ENCODE data around the gene NQO2. TPM values are rescaled to one million over a fixed set of nuclear protein-coding genes. Genes with fewer than 3 reads are reported as not detected.
A peak's percentile ranks its signal among the peaks of the same experiment; 100 is the strongest.

Gene NQO2
- total RNA-seq, 1 donor from 2014 or later, result 28.1 TPM

- no peaks in the 10 kb centered on the region for H3K36me3 Mint-ChIP-seq (ENCODE audit: unreplicated experiment)
- peak overlapping the region; percentile 20 for H3K27ac Mint-ChIP-seq (ENCODE audit: unreplicated experiment)
- DNase-seq, result no peak
- H3K4me1 Mint-ChIP-seq (ENCODE audit: low read depth, unreplicated experiment), result peaks cover 18% of the 10 kb centered on the region
- TF ChIP-seq CTCF (IDR thresholded peaks at IDR 0.05; ENCODE audit: partially characterized antibody, unreplicated experiment), result no peak
- H3K4me3 Mint-ChIP-seq (ENCODE audit: unreplicated experiment), result peak overlapping the region; percentile 1
- H3K9me3 Mint-ChIP-seq (ENCODE audit: unreplicated experiment), result peaks cover 14% of the 10 kb centered on the region
- peaks cover 9% of the 10 kb centered on the region for H3K27me3 Mint-ChIP-seq (ENCODE audit: unreplicated experiment)
Measured at GRCh38 chr6:2986722-2987221, 12.9 kb upstream of the NQO2 start.

GRCh38 chr6:2988094-2988425 is 11.6 kb upstream of the NQO2 start:
- no peak for TF ChIP-seq CTCF (IDR thresholded peaks at IDR 0.05; ENCODE audit: partially characterized antibody, unreplicated experiment)
- peak overlapping the region; percentile 97 for H3K4me3 Mint-ChIP-seq (ENCODE audit: unreplicated experiment)
- no peaks in the 10 kb centered on the region for H3K36me3 Mint-ChIP-seq (ENCODE audit: unreplicated experiment)
- no peak for DNase-seq
- H3K4me1 Mint-ChIP-seq (ENCODE audit: low read depth, unreplicated experiment), result peaks cover 18% of the 10 kb centered on the region
- peaks cover 12% of the 10 kb centered on the region for H3K9me3 Mint-ChIP-seq (ENCODE audit: unreplicated experiment)
- peaks cover 9% of the 10 kb centered on the region for H3K27me3 Mint-ChIP-seq (ENCODE audit: unreplicated experiment)
- peak overlapping the region; percentile 97 for H3K27ac Mint-ChIP-seq (ENCODE audit: unreplicated experiment)

- peak; percentile 75 for TF ChIP-seq CTCF (IDR thresholded peaks at IDR 0.05; ENCODE audit: partially characterized antibody, unreplicated experiment)
- Mint-ChIP-seq H3K27me3 (ENCODE audit: unreplicated experiment) (peaks cover 9% of the 10 kb centered on the region), H3K9me3 (ENCODE audit: unreplicated experiment) (peaks cover 12% of the 10 kb centered on the region), H3K4me3 (ENCODE audit: unreplicated experiment) (peak overlapping the region; percentile 97), H3K27ac (ENCODE audit: unreplicated experiment) (peak overlapping the region; percentile 100), H3K36me3 (ENCODE audit: unreplicated experiment) (no peaks in the 10 kb centered on the region), H3K4me1 (ENCODE audit: low read depth, unreplicated experiment) (peaks cover 18% of the 10 kb centered on the region)
- DNase-seq, result peak; percentile 95
Measured at GRCh38 chr6:2988426-2989331, 11.0 kb upstream of the NQO2 start.

- TF ChIP-seq CTCF (IDR thresholded peaks at IDR 0.05; ENCODE audit: partially characterized antibody, unreplicated experiment), result peak; percentile 3
- Mint-ChIP-seq H3K27me3 (ENCODE audit: unreplicated experiment) (peaks cover 9% of the 10 kb centered on the region), H3K9me3 (ENCODE audit: unreplicated experiment) (peaks cover 12% of the 10 kb centered on the region), H3K4me1 (ENCODE audit: low read depth, unreplicated experiment) (peaks cover 18% of the 10 kb centered on the region), H3K4me3 (ENCODE audit: unreplicated experiment) (peak overlapping the region; percentile 95), H3K27ac (ENCODE audit: unreplicated experiment) (peak overlapping the region; percentile 100), H3K36me3 (ENCODE audit: unreplicated experiment) (no peaks in the 10 kb centered on the region)
- DNase-seq, result peak; percentile 70
Measured at GRCh38 chr6:2989332-2990247, 10.1 kb upstream of the NQO2 start.

Data from glutamatergic neuron (in vitro differentiated cells).